ENCODE measurements around the gene GTF3C1.

Gene GTF3C1

GRCh38 chr16:27421961-27422740, 127.6 kb downstream of the GTF3C1 start:
- DNase-seq: no peak

- DNase-seq: no peak
Observed at GRCh38 chr16:27417047-27417671, 132.6 kb downstream of the GTF3C1 start.

- DNase-seq: no peak
Observed at GRCh38 chr16:27414788-27415431, 134.8 kb downstream of the GTF3C1 start.

GRCh38 chr16:27413956-27414355, 135.8 kb downstream of the GTF3C1 start:
- no peak for DNase-seq

- no peak for DNase-seq
Observed at GRCh38 chr16:27410761-27411160, 139.0 kb downstream of the GTF3C1 start.

All from activated effector memory CD4-positive, alpha-beta T cell treated with Interleukin-2 at 50 U/mL for 16 hours (primary cell).